ENCODE measurements around the gene CD180.

GRCh38 chr5:67139030-67139429 is 57.6 kb downstream of the CD180 start:
- no peak for TF ChIP-seq CTCF (IDR thresholded peaks at IDR 0.05)
- TF ChIP-seq POLR2A (IDR thresholded peaks at IDR 0.05): no peak
